BE2C (cell line): ENCODE data around the gene CD53.

ENCODE experiments used
- DNase-seq: peaks from one replicate; pipeline ENCODE4 v3.0.0-alpha.2; 2020
- H3K27me3 ChIP-seq: fragments of 250-450 bp; sonication (Bioruptor Pico); 2 replicates; pipeline ENCODE4 v1.5.1; 2020; ENCODE audit warnings: mild to moderate bottlenecking
- H3K36me3 ChIP-seq: fragments of 250-450 bp; sonication (Bioruptor Pico); 2 replicates; pipeline ENCODE4 v1.5.1; 2020; ENCODE audit warnings: mild to moderate bottlenecking
- H3K4me1 ChIP-seq: fragments of 250-450 bp; sonication (Bioruptor Pico); 2 replicates; pipeline ENCODE4 v1.5.1; 2020
- H3K4me3 ChIP-seq: 2 replicates; pipeline ENCODE4 v1.5.1; 2011; ENCODE audit warnings: low read depth, low read length
- H3K9me3 ChIP-seq: fragments of 250-450 bp; sonication (Bioruptor Pico); 2 replicates; pipeline ENCODE4 v1.5.1; 2020
- CTCF ChIP-seq: IDR thresholded peaks from 2 replicates; pipeline ENCODE4 v1.5.1; 2012; ENCODE audit warnings: mild to moderate bottlenecking, low read depth, low read length

Gene CD53

GRCh38 chr1:110875216-110875731 is 2.3 kb downstream of the CD53 start:
- Histone ChIP-seq H3K4me3 (no peak overlapping the region), H3K9me3 (no peaks in the 10 kb centered on the region), H3K27me3 (peaks cover 8% of the 10 kb centered on the region), H3K36me3 (no peaks in the 10 kb centered on the region), H3K4me1 (no peaks in the 10 kb centered on the region)
- TF ChIP-seq CTCF = no peak
- no peak for DNase-seq

DNA sequence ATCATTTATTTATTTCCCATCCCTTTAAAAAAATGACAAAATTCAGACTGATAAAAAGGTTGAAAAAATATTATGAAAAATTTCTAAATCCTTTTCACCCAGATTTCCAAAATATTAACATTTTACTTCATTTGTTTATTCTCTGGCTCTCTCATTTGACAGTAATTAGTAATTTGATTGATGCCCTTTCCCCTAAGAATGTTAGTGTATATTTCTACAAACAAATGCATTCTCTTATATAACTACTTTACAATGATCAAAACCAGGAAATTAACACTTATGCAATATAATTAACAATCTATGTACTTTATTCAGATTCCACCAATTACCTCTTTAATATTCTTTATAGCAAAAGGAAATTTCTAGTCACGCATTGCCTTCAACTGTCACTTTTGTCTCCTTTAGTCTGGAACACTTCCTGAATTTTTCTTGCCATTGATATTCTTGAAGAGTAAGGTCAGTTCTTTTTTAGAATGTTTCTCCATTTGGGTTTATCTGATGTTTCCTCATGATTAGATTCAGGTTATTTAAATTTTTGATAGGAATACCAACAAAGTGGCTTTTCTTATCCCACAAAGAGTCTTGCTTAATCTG is 3.9 kb downstream of the CD53 start:
- Histone ChIP-seq H3K4me3 (no peak overlapping the region), H3K9me3 (no peaks in the 10 kb centered on the region), H3K27me3 (peaks cover 16% of the 10 kb centered on the region), H3K36me3 (no peaks in the 10 kb centered on the region), H3K4me1 (no peaks in the 10 kb centered on the region)
- TF ChIP-seq CTCF = no peak
- DNase-seq = no peak

- Histone ChIP-seq H3K4me1 (no peaks in the 10 kb centered on the region), H3K36me3 (no peaks in the 10 kb centered on the region), H3K9me3 (no peaks in the 10 kb centered on the region), H3K4me3 (no peak overlapping the region), H3K27me3 (peaks cover 14% of the 10 kb centered on the region)
- no peak for TF ChIP-seq CTCF
- no peak for DNase-seq
Measured at GRCh38 chr1:110877364-110877763, 4.4 kb downstream of the CD53 start.

- no peak overlapping the region for H3K4me3 ChIP-seq
- no peak for TF ChIP-seq CTCF
- peaks cover 16% of the 10 kb centered on the region for H3K27me3 ChIP-seq
- H3K4me1 ChIP-seq = no peaks in the 10 kb centered on the region
- no peaks in the 10 kb centered on the region for H3K36me3 ChIP-seq
- no peaks in the 10 kb centered on the region for H3K9me3 ChIP-seq
- no peak for DNase-seq
Measured at GRCh38 chr1:110877776-110878175, 4.8 kb downstream of the CD53 start.

- no peak for DNase-seq
- TF ChIP-seq CTCF = no peak
- Histone ChIP-seq H3K36me3 (no peaks in the 10 kb centered on the region), H3K4me1 (no peaks in the 10 kb centered on the region), H3K9me3 (no peaks in the 10 kb centered on the region), H3K27me3 (peaks cover 19% of the 10 kb centered on the region), H3K4me3 (no peak overlapping the region)
Measured at GRCh38 chr1:110878591-110878990, 5.6 kb downstream of the CD53 start.

GRCh38 chr1:110878993-110879392 is 6.0 kb downstream of the CD53 start:
- no peak overlapping the region for H3K4me3 ChIP-seq
- no peaks in the 10 kb centered on the region for H3K36me3 ChIP-seq
- TF ChIP-seq CTCF = no peak
- no peaks in the 10 kb centered on the region for H3K9me3 ChIP-seq
- no peak for DNase-seq
- H3K27me3 ChIP-seq = peaks cover 19% of the 10 kb centered on the region
- H3K4me1 ChIP-seq = no peaks in the 10 kb centered on the region
